Tibial nerve (tissue), 4 donors: ENCODE measurements around the gene DOK6.

Experiments used
- CTCF ChIP-seq, 5 experiments: fragments of 200-600 bp in 3 of 5; fragments of 450-650 bp in 2 of 5; sonication (generic) in 3 of 5; IDR thresholded peaks; one replicate each; pipeline ENCODE4 v1.5.1; 2016 to 2019; ENCODE audit warnings: antibody characterized with exemption in 5 of 5, mild to moderate bottlenecking in 3 of 5, moderate library complexity in 2 of 5
- EP300 ChIP-seq, 2 donors: sonication (generic); formaldehyde crosslinking; IDR thresholded peaks; one replicate each; pipeline ENCODE4 v1.6.1; 2017; ENCODE audit warnings: antibody characterized with exemption in 2 of 2, mild to moderate bottlenecking in 1 of 2
- POLR2A ChIP-seq, 2 donors: fragments of 450-650 bp; IDR thresholded peaks; one replicate each; pipeline ENCODE4 v1.6.1; 2017; ENCODE audit warnings: antibody characterized with exemption in 2 of 2, mild to moderate bottlenecking in 2 of 2, moderate library complexity in 2 of 2

DNA sequence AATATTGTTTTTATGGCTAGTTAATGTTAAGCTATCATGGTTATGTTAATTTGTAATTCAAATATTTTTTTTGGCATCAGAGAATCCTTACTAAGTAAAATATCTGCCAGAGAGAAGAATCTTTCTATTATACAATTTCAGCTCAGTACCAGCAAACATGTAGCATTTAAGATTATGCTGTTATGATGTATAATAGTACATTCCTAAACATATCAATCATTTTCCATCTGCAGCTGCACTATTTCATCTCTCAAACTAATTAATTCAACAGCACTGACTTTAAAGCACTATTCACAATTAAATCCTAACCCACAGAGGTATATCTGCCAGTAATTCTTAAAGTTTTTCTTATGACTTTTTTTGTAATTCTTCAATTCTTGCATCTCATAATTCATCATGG, 296.4 kb downstream of the DOK6 start:
- TF ChIP-seq CTCF (IDR thresholded peaks at IDR 0.05) (no peak), POLR2A (IDR thresholded peaks at IDR 0.05) (no peak), EP300 (IDR thresholded peaks at IDR 0.05) (no peak)
